HEK293 (cell line): ENCODE measurements around the gene ARMH4.
A peak's percentile ranks its signal among the peaks of the same experiment; 100 is the strongest.

Source experiments
- CTCF ChIA-PET: fragments of 350-600 bp; formaldehyde crosslinking; extraction: SDS; loops from one replicate; lab custom pipeline; 2021; ENCODE audit warnings: antibody characterized with exemption; lab: Yijun Ruan, JAX
- POLR2A ChIA-PET: fragments of 300-600 bp; formaldehyde crosslinking; extraction: SDS; loops from one replicate; lab custom pipeline; 2020; ENCODE audit warnings: antibody characterized with exemption, inconsistent platforms; lab: Yijun Ruan, JAX
- H3K27ac ChIP-seq: fragments of 200-500 bp; sonication (Bioruptor generic); 2 replicates; pipeline ENCODE4 v1.5.1; 2014; ENCODE audit warnings: low read depth, low read length, control low read depth, inconsistent platforms; ENCODE audit errors: extremely low read depth
- H3K36me3 ChIP-seq, 2 experiments: fragments of 200-500 bp in 1 of 2; sonication (Bioruptor generic) in 1 of 2; 1 replicate in 1 of 2; 2 replicates in 1 of 2; pipeline ENCODE4 v1.5.1; 2014 to 2017; ENCODE audit warnings: inconsistent platforms in 2 of 2, low read length in 2 of 2; ENCODE audit not compliant: control insufficient read depth in 2 of 2, insufficient read depth in 1 of 2
- H3K4me1 ChIP-seq: fragments of 200-500 bp; sonication (Bioruptor generic); 2 replicates; pipeline ENCODE4 v1.5.1; 2014; ENCODE audit warnings: mild to moderate bottlenecking, low read length, inconsistent platforms; ENCODE audit not compliant: control insufficient read depth, insufficient read depth
- H3K4me3 ChIP-seq: 2 replicates; pipeline ENCODE4 v1.5.1; 2011; ENCODE audit warnings: low read depth, mild to moderate bottlenecking, control low read depth, low read length, moderate library complexity
- H3K9me3 ChIP-seq: fragments of 200-500 bp; sonication (Bioruptor generic); 2 replicates; pipeline ENCODE4 v1.5.1; 2014; ENCODE audit warnings: low read depth, low read length, inconsistent platforms; ENCODE audit not compliant: control insufficient read depth, insufficient read depth
- BCL11B ChIP-seq: fragments of 450-650 bp; formaldehyde crosslinking; IDR thresholded peaks from 2 replicates; pipeline ENCODE4 v1.5.1; 2016; ENCODE audit warnings: low read depth, missing biosample characterization, missing genetic modification characterization
- EGR2 ChIP-seq: fragments of 450-650 bp; formaldehyde crosslinking; IDR thresholded peaks from 2 replicates; pipeline ENCODE4 v1.5.1; 2016; ENCODE audit warnings: low read depth, missing biosample characterization, missing genetic modification characterization
- KLF9 ChIP-seq: fragments of 450-650 bp; formaldehyde crosslinking; IDR thresholded peaks from 2 replicates; pipeline ENCODE4 v1.5.1; 2016; ENCODE audit warnings: missing biosample characterization, missing genetic modification characterization, low read depth
- REPIN1 ChIP-seq: fragments of 450-650 bp; formaldehyde crosslinking; IDR thresholded peaks from 2 replicates; pipeline ENCODE4 v1.5.1; 2017; ENCODE audit warnings: missing biosample characterization, missing genetic modification characterization, low read depth
- SP3 ChIP-seq: fragments of 450-650 bp; formaldehyde crosslinking; IDR thresholded peaks from 2 replicates; pipeline ENCODE4 v1.5.1; 2016; ENCODE audit warnings: missing biosample characterization, missing genetic modification characterization
- SP7 ChIP-seq: fragments of 450-650 bp; formaldehyde crosslinking; IDR thresholded peaks from 2 replicates; pipeline ENCODE4 v1.5.1; 2016; ENCODE audit warnings: missing biosample characterization, missing genetic modification characterization
- YY1 ChIP-seq: fragments of 450-650 bp; formaldehyde crosslinking; IDR thresholded peaks from 2 replicates; pipeline ENCODE4 v1.5.1; 2018; ENCODE audit warnings: missing biosample characterization, missing genetic modification characterization
- ZIC2 ChIP-seq: fragments of 450-650 bp; formaldehyde crosslinking; IDR thresholded peaks from 2 replicates; pipeline ENCODE4 v1.5.1; 2016; ENCODE audit warnings: missing biosample characterization, missing genetic modification characterization
- ZNF280D ChIP-seq: fragments of 450-650 bp; formaldehyde crosslinking; IDR thresholded peaks from 2 replicates; pipeline ENCODE4 v1.5.1; 2016; ENCODE audit warnings: missing biosample characterization, missing genetic modification characterization
- ZNF558 ChIP-seq: fragments of 450-650 bp; formaldehyde crosslinking; IDR thresholded peaks from 2 replicates; pipeline ENCODE4 v1.5.1; 2016; ENCODE audit warnings: missing biosample characterization, missing genetic modification characterization
- ZNF654 ChIP-seq: fragments of 450-650 bp; formaldehyde crosslinking; IDR thresholded peaks from 2 replicates; pipeline ENCODE4 v1.5.1; 2016; ENCODE audit warnings: low read depth, missing biosample characterization, missing genetic modification characterization
- ZNF664 ChIP-seq: fragments of 450-650 bp; formaldehyde crosslinking; IDR thresholded peaks from 2 replicates; pipeline ENCODE4 v1.5.1; 2016; ENCODE audit warnings: missing biosample characterization, missing genetic modification characterization
- ZSCAN23 ChIP-seq: fragments of 450-650 bp; formaldehyde crosslinking; IDR thresholded peaks from 2 replicates; pipeline ENCODE4 v1.5.1; 2016; ENCODE audit warnings: missing biosample characterization, missing genetic modification characterization
- TF ChIP-seq, protein P1 (sequence below): fragments of 450-650 bp; formaldehyde crosslinking; IDR thresholded peaks from 2 replicates; pipeline ENCODE4 v1.5.1; 2016; ENCODE audit warnings: missing biosample characterization, missing genetic modification characterization

The ARMH4 gene

DNA sequence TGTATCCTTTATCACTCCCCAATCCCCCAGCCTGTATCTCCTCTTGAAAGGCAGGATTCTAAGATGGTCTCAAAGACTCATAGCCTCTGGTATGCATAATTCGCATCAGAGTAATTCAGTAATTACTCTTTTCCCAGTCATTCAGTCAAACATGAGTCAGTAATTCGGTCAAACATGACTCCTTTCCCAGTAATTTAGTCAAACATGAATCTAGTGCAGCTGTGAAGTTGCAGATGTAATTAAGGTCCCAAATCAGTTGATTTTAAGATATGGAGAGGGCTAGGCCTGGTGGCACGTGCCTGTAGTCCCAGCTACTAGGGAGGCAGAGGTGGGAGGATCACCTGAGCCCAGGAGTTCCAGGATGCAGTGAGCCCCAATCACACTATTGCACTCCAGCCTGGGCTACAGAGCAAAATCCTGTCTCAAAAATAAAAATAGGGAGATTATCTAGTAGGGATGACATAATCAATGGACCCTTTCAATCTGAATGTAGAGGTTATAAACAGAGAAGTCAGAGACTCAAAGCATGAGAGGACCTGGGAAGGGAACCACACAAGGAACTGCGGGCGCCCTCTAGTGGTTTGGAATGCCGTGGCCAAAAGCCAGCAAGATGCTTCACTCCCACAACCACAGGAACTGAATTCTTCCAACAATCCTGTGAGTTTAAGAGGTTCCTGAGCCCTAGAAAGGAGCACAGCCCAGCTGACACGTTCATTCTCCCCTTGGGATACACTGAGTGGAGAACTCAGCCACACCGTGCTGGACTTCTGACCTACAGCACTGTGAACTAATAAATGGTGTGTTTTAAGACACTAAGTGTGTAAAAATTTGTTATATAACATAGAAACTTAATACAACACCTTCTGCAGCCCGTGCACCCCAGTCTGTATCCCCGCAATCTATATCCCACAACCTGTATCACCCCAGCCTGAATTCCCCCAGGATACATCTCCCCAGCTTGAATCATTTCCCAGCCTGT, 14.3 kb upstream of the ARMH4 start:
- CTCF ChIA-PET, result interaction anchor here (0.6 to 7.0 kb wide), 8 partner anchors 10 to 212 kb away, joined by 3 to 72 read pairs (median 4); no protein-coding TSS in a partner anchor
- H3K27ac ChIP-seq, result no peak overlapping the region
- H3K4me1 ChIP-seq, result no peaks in the 10 kb centered on the region

DNA sequence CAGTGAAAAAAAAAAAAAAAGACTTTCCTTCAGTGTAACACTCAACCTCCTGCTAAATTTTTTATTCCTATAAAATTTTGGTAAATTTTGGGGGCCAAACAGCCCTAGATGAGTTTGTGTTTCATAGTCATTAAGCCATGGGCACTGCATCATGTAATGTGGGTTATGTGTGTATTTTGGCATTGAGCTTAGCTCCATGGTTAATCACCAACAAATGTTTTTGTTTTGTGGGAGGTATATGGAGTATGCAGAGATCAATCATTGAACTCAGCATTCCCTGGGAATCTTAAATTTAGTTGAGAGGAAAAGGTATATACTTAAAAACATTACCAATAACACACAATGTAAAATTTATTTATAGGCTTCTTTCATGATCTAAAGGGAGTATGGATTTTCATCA, 8.5 kb upstream of the ARMH4 start:
- CTCF ChIA-PET, result interaction anchor here (0.6 to 1.6 kb wide), 3 partner anchors 52 to 139 kb away, joined by 3 to 4 read pairs (median 4); no protein-coding TSS in a partner anchor
- TF ChIP-seq ZIC2 (tag by site-specific recombination) (no peak), ZNF280D (tag by site-specific recombination) (no peak), ZNF664 (tag by site-specific recombination) (no peak), EGR2 (tag by site-specific recombination) (no peak), ZNF558 (tag by site-specific recombination) (no peak), ZSCAN23 (tag by site-specific recombination) (no peak), YY1 (tag by site-specific recombination) (no peak), REPIN1 (no peak), BCL11B (tag by site-specific recombination) (no peak)
- H3K4me1 ChIP-seq, result no peaks in the 10 kb centered on the region
- H3K36me3 ChIP-seq, result no peaks in the 10 kb centered on the region
- no peaks in the 10 kb centered on the region for H3K9me3 ChIP-seq
- H3K4me3 ChIP-seq, result no peak overlapping the region
- no peak overlapping the region for H3K27ac ChIP-seq
- POLR2A ChIA-PET, result no interaction called here

More for the DNA sequence above, 14.3 kb upstream of the ARMH4 start:
- POLR2A ChIA-PET, result no interaction called here
- no peak for TF ChIP-seq KLF9
- TF ChIP-seq ZNF654, result peak; percentile 67
- TF ChIP-seq SP3 (tag by site-specific recombination), result no peak
- TF ChIP-seq SP7 (tag by site-specific recombination), result no peak
- TF ChIP-seq, protein P1, sequence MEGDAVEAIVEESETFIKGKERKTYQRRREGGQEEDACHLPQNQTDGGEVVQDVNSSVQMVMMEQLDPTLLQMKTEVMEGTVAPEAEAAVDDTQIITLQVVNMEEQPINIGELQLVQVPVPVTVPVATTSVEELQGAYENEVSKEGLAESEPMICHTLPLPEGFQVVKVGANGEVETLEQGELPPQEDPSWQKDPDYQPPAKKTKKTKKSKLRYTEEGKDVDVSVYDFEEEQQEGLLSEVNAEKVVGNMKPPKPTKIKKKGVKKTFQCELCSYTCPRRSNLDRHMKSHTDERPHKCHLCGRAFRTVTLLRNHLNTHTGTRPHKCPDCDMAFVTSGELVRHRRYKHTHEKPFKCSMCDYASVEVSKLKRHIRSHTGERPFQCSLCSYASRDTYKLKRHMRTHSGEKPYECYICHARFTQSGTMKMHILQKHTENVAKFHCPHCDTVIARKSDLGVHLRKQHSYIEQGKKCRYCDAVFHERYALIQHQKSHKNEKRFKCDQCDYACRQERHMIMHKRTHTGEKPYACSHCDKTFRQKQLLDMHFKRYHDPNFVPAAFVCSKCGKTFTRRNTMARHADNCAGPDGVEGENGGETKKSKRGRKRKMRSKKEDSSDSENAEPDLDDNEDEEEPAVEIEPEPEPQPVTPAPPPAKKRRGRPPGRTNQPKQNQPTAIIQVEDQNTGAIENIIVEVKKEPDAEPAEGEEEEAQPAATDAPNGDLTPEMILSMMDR (tag by site-specific recombination), result 0 out of 2 replicates have a peak, but pooled peaks have one; percentile 45
- Histone ChIP-seq H3K9me3 (no peaks in the 10 kb centered on the region), H3K4me3 (no peak overlapping the region), H3K36me3 (no peaks in the 10 kb centered on the region)
